K562 (cell line): ENCODE measurements around the gene MECR. TPM values are rescaled to one million over a fixed set of nuclear protein-coding genes. Genes with fewer than 3 reads are reported as not detected.

Experiments used
- ATF7 ChIP-seq: fragments of 450-650 bp; IDR thresholded peaks from 2 replicates; pipeline ENCODE4 v1.7.1; 2014; ENCODE audit warnings: mild to moderate bottlenecking, moderate library complexity
- CCNT2 ChIP-seq: IDR thresholded peaks from 2 replicates; pipeline ENCODE4 v1.6.1; 2011; ENCODE audit warnings: borderline replicate concordance, low read depth, mild to moderate bottlenecking, moderate library complexity, mixed read lengths, low read length; ENCODE audit not compliant: insufficient read length; ENCODE audit errors: extremely low read depth
- CXXC5 ChIP-seq: fragments of 250-450 bp; sonication (Bioruptor Pico); IDR thresholded peaks from 2 replicates; pipeline ENCODE4 v1.8.0; 2022; ENCODE audit warnings: inconsistent platforms, mild to moderate bottlenecking, moderate library complexity
- ERF ChIP-seq: fragments of 450-650 bp; formaldehyde crosslinking; IDR thresholded peaks from 2 replicates; pipeline ENCODE4 v1.4.0; 2020; ENCODE audit warnings: mild to moderate bottlenecking, mixed read lengths
- FIP1L1 ChIP-seq: fragments of 200-400 bp; formaldehyde crosslinking; IDR thresholded peaks from 2 replicates; pipeline ENCODE4 v1.6.1; 2018; ENCODE audit warnings: mild to moderate bottlenecking, low read depth, low read length; ENCODE audit not compliant: poor library complexity, severe bottlenecking
- HNRNPK ChIP-seq: fragments of 200-400 bp; formaldehyde crosslinking; IDR thresholded peaks from one replicate; pipeline ENCODE4 v1.6.1; 2018; ENCODE audit warnings: mild to moderate bottlenecking, low read depth, low read length; ENCODE audit not compliant: poor library complexity, severe bottlenecking
- JUND ChIP-seq, 2 experiments: IDR thresholded peaks; 2 replicates in 1 of 2; 3 replicates in 1 of 2; pipeline ENCODE4 v1.6.1; 2011; ENCODE audit warnings: borderline replicate concordance in 2 of 2, low read depth in 2 of 2, low read length in 2 of 2, improper control_type of control experiment in 1 of 2, missing biosample characterization in 1 of 2, missing genetic modification characterization in 1 of 2, missing genetic modification reagents in 1 of 2
- NONO ChIP-seq, 2 experiments: fragments of 200-400 bp in 1 of 2; fragments of 450-650 bp in 1 of 2; formaldehyde crosslinking in 1 of 2; IDR thresholded peaks; 2 replicates each; pipeline ENCODE4 v1.6.1; 2017; ENCODE audit warnings: low read depth in 2 of 2, mild to moderate bottlenecking in 2 of 2, moderate library complexity in 2 of 2, low read length in 1 of 2
- NRF1 ChIP-seq, 2 experiments: fragments of 450-650 bp; IDR thresholded peaks in 1 of 2; conservative IDR thresholded peaks in 1 of 2; 2 replicates each; pipeline ENCODE4 v1.6.1; 2014; ENCODE audit warnings: mild to moderate bottlenecking in 2 of 2
- POU5F1 ChIP-seq: fragments of 150-350 bp; IDR thresholded peaks from 2 replicates; pipeline ENCODE4 v1.6.1; 2014; ENCODE audit warnings: borderline replicate concordance, low read length, low read depth, mild to moderate bottlenecking; ENCODE audit not compliant: partially characterized antibody
- RAD21 ChIP-seq, 2 experiments: fragments of 250-450 bp in 1 of 2; fragments of 450-650 bp in 1 of 2; sonication (Bioruptor Pico) in 1 of 2; formaldehyde crosslinking in 1 of 2; IDR thresholded peaks in 1 of 2; conservative IDR thresholded peaks in 1 of 2; 2 replicates each; pipeline versions ENCODE4 v1.4.0 to v1.8.0; 2020 to 2022; ENCODE audit warnings: mild to moderate bottlenecking in 2 of 2, moderate library complexity in 1 of 2
- SMAD4 ChIP-seq: fragments of 250-450 bp; sonication (Bioruptor Pico); conservative IDR thresholded peaks from 2 replicates; pipeline ENCODE4 v1.8.0; 2021; ENCODE audit warnings: inconsistent platforms, mild to moderate bottlenecking, moderate library complexity
- TAF1 ChIP-seq: IDR thresholded peaks from 2 replicates; pipeline ENCODE4 v1.6.1; 2011; ENCODE audit warnings: mild to moderate bottlenecking, low read length, moderate library complexity; ENCODE audit not compliant: insufficient read depth, control insufficient read depth, severe bottlenecking; ENCODE audit errors: extremely low read depth
- YY1 ChIP-seq, 3 experiments: IDR thresholded peaks; 2 replicates each; pipeline ENCODE4 v1.6.1; 2011; ENCODE audit warnings: low read length in 2 of 3, mild to moderate bottlenecking in 2 of 3, moderate library complexity in 2 of 3, borderline replicate concordance in 1 of 3, control low read depth in 1 of 3, low read depth in 1 of 3; ENCODE audit not compliant: insufficient read depth in 3 of 3, insufficient replicate concordance in 2 of 3, control insufficient read depth in 1 of 3, insufficient read length in 1 of 3; ENCODE audit errors: extremely low read depth in 1 of 3
- ZNF263 ChIP-seq: sonication (generic); formaldehyde crosslinking; IDR thresholded peaks from 2 replicates; pipeline ENCODE4 v1.8.0; 2022; ENCODE audit warnings: mild to moderate bottlenecking, missing genetic modification reagents, borderline replicate concordance
- polyA plus RNA-seq, 8 experiments: library from polyadenylated mRNA; depleted of rRNA in 4 of 8; stranded (reverse) in 5 of 8; unstranded in 3 of 8; fragments of >200 nt; fragmentation: Nextera tagmentation in 2 of 8; fragmentation: Illumina TruSeq in 1 of 8; extraction: Ambion mirVana in 2 of 8; extraction: Trizol in 1 of 8; gene quantifications; 2 replicates each; pipeline versions ENCODE4 v1.2.1 to v1.2.3, GENCODE V29; 2011 to 2014; ENCODE audit warnings: inconsistent platforms in 1 of 8, missing spikeins in 1 of 8
- total RNA-seq, 7 experiments: library from RNA; depleted of rRNA in 6 of 7; stranded (reverse); fragments of >200 nt in 6 of 7; fragmentation: Illumina TruSeq in 2 of 7; extraction: Trizol in 2 of 7; gene quantifications; 2 replicates each; pipeline versions ENCODE4 v1.2.1 to v1.2.3, GENCODE V29; 2011 to 2021; ENCODE audit warnings: low replicate concordance in 1 of 7
- TF ChIP-seq, protein P1 (sequence below): fragments of 250-450 bp; sonication (Bioruptor Pico); IDR thresholded peaks from 2 replicates; pipeline ENCODE4 v1.5.0; 2022; ENCODE audit warnings: mild to moderate bottlenecking
- TF ChIP-seq, protein P2 (sequence below): sonication (generic); formaldehyde crosslinking; IDR thresholded peaks from 2 replicates; pipeline ENCODE4 v1.9.0; 2022; ENCODE audit warnings: mild to moderate bottlenecking, missing genetic modification reagents
- TF ChIP-seq, protein P3 (sequence below): sonication (generic); formaldehyde crosslinking; IDR thresholded peaks from 2 replicates; pipeline ENCODE4 v1.8.0; 2022; ENCODE audit warnings: mild to moderate bottlenecking, missing genetic modification reagents
- TF ChIP-seq, protein P4 (sequence below): sonication (generic); formaldehyde crosslinking; IDR thresholded peaks from 2 replicates; pipeline ENCODE4 v1.9.0; 2022; ENCODE audit warnings: mild to moderate bottlenecking, missing genetic modification reagents

Gene MECR
- total and polyA plus RNA-seq, 9 of the 15 experiments (the other 6 are each of a cell fraction or from before 2014, with no cell fraction given) = 10.4 to 58.6 (median 42.9) TPM

DNA sequence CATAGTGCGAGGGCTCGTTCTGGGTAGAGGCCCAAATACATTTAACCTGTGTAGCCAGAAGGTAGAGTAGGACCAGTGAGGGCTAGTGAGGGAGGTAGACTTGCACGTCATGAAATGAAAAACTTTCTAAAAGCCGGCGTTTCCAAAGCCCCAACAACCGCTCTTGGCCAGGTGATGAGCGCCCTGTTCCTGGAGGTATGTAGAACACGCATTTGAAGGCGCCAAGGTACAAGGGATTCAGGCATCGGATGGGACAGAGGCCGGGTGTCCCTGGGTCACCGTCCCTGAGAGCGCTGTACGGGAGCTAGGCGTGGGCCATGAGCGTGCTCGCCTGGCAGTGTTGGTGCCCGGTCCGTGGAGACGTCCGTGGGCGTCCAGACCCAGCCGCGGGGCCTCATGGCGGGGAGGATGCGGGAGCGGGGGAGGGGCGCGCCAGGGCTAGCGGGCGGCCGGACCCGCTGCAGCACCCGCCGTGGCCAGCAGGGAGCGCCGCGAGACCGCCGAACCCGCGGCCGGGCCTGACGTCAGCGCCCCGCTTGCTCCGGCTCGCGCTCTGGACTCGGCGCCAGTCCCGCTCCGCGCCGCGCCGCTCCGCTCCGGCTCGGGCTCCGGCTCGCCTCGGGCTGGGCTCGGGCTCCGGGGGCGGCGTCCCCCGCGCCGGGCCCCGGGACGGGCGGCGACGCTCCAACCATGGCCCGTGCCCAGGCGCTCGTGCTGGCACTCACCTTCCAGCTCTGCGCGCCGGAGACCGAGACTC lies 5.4 kb upstream of the MECR start, which contains the start of gene PTPRU (continued):
- TF ChIP-seq, protein P1, sequence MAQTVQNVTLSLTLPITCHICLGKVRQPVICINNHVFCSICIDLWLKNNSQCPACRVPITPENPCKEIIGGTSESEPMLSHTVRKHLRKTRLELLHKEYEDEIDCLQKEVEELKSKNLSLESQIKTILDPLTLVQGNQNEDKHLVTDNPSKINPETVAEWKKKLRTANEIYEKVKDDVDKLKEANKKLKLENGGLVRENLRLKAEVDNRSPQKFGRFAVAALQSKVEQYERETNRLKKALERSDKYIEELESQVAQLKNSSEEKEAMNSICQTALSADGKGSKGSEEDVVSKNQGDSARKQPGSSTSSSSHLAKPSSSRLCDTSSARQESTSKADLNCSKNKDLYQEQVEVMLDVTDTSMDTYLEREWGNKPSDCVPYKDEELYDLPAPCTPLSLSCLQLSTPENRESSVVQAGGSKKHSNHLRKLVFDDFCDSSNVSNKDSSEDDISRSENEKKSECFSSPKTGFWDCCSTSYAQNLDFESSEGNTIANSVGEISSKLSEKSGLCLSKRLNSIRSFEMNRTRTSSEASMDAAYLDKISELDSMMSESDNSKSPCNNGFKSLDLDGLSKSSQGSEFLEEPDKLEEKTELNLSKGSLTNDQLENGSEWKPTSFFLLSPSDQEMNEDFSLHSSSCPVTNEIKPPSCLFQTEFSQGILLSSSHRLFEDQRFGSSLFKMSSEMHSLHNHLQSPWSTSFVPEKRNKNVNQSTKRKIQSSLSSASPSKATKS (CRISPR knock-in tag) = no peak
- TF ChIP-seq, protein P2, sequence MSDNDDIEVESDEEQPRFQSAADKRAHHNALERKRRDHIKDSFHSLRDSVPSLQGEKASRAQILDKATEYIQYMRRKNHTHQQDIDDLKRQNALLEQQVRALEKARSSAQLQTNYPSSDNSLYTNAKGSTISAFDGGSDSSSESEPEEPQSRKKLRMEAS (CRISPR knock-in tag) = peak; percentile 37; the same call in 1 of the 2 replicates
- peak; percentile 86 for TF ChIP-seq SMAD4 (CRISPR knock-in tag)
- peak; percentile 93 to 98 for TF ChIP-seq RAD21 (CRISPR knock-in tag; conservative IDR thresholded peaks at IDR 0.05 in 1 of 2, IDR thresholded peaks at IDR 0.05 in 1 of 2)
- TF ChIP-seq ERF (CRISPR knock-in tag) = peak; percentile 85; the same call in 1 of the 2 replicates
- peak in 2 of 3 experiments; percentile 52 to 65 for TF ChIP-seq YY1 (IDR thresholded peaks at IDR 0.05; ENCODE audit: borderline replicate concordance in 1 of 3, control insufficient read depth in 1 of 3, extremely low read depth in 1 of 3, insufficient read depth in 3 of 3, insufficient read length in 1 of 3, insufficient replicate concordance in 2 of 3, low read depth in 1 of 3, low read length in 2 of 3)
- TF ChIP-seq NRF1 (conservative IDR thresholded peaks at IDR 0.05 in 1 of 2, IDR thresholded peaks at IDR 0.05 in 1 of 2) = peak; percentile 8 to 37; a peak in 2 of 4 replicates
- peak; percentile 85 for TF ChIP-seq CXXC5
- no peak for TF ChIP-seq TAF1
- TF ChIP-seq, protein P3, sequence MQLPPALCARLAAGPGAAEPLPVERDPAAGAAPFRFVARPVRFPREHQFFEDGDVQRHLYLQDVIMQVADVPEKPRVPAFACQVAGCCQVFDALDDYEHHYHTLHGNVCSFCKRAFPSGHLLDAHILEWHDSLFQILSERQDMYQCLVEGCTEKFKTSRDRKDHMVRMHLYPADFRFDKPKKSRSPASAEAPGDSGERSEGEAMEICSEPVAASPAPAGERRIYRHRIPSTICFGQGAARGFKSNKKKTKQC (CRISPR knock-in tag) = 0 out of 2 replicates have a peak, but pooled peaks have one; percentile 14
- TF ChIP-seq JUND (IDR thresholded peaks at IDR 0.05; ENCODE audit: borderline replicate concordance, low read depth, low read length) = peak; percentile 91
- peak; percentile 88; the same call in 1 of the 3 replicates for TF ChIP-seq JUND (tag; IDR thresholded peaks at IDR 0.05; ENCODE audit: borderline replicate concordance, low read depth, low read length)
- TF ChIP-seq CCNT2 = peak; percentile 65
- TF ChIP-seq ATF7 = peak; percentile 94
- peak; percentile 15 for TF ChIP-seq POU5F1
- peak; percentile 38 for TF ChIP-seq FIP1L1
- TF ChIP-seq, protein P4, sequence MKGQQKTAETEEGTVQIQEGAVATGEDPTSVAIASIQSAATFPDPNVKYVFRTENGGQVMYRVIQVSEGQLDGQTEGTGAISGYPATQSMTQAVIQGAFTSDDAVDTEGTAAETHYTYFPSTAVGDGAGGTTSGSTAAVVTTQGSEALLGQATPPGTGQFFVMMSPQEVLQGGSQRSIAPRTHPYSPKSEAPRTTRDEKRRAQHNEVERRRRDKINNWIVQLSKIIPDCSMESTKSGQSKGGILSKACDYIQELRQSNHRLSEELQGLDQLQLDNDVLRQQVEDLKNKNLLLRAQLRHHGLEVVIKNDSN (CRISPR knock-in tag) = 0 out of 2 replicates have a peak, but pooled peaks have one; percentile 16
- TF ChIP-seq NONO (IDR thresholded peaks at IDR 0.05; ENCODE audit: low read depth in 2 of 2, low read length in 1 of 2) = peak in 1 of 2 experiments; percentile 95; a peak in 2 of 4 replicates
- TF ChIP-seq HNRNPK = no peak
- TF ChIP-seq ZNF263 = 0 out of 2 replicates have a peak, but pooled peaks have one; percentile 46
